SH-SY5Y (cell line): ENCODE data around the gene DHRS3.

Source experiments
- GATA2 ChIP-seq: IDR thresholded peaks from 2 replicates; pipeline ENCODE4 v1.6.1; 2011; ENCODE audit warnings: mild to moderate bottlenecking, low read depth, low read length
- GATA3 ChIP-seq: IDR thresholded peaks from 2 replicates; pipeline ENCODE4 v1.6.1; 2011; ENCODE audit warnings: low read depth, mild to moderate bottlenecking, low read length, moderate library complexity

GRCh38 chr1:12542138-12542465 is 75.9 kb downstream of the DHRS3 start:
- TF ChIP-seq GATA2 (no peak), GATA3 (no peak)
